ENCODE measurements around the gene ZYX. TPM values are rescaled to one million over a fixed set of nuclear protein-coding genes. Genes with fewer than 3 reads are reported as not detected.
A peak's percentile ranks its signal among the peaks of the same experiment; 100 is the strongest.

The ZYX gene
- total RNA-seq, 1 experiment from 2014 or later, result 237 TPM

DNA sequence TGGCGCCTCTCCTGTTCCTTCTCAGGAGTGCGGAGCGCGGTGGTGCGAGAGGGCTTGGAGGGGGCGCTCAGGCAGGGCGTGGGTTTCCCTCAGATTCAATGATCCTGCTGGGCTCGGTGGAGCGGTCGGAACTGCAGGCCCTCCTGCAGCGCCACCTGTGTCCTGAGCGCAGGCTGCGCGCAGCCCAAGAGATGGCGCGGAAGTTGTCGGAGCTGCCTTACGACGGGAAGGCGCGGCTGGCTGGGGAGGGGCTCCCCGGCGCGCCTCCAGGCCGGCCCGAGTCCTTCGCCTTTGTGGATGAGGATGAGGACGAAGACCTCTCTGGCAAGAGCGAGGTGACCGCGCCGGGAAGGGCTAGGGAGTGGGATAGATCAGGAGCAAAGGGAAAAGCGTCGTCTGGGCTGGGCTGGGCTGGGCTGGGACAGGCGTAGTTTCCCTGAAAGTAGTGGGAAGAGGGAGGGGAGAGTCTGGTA, 35.7 kb upstream of the ZYX start:
- TF ChIP-seq, protein P1, sequence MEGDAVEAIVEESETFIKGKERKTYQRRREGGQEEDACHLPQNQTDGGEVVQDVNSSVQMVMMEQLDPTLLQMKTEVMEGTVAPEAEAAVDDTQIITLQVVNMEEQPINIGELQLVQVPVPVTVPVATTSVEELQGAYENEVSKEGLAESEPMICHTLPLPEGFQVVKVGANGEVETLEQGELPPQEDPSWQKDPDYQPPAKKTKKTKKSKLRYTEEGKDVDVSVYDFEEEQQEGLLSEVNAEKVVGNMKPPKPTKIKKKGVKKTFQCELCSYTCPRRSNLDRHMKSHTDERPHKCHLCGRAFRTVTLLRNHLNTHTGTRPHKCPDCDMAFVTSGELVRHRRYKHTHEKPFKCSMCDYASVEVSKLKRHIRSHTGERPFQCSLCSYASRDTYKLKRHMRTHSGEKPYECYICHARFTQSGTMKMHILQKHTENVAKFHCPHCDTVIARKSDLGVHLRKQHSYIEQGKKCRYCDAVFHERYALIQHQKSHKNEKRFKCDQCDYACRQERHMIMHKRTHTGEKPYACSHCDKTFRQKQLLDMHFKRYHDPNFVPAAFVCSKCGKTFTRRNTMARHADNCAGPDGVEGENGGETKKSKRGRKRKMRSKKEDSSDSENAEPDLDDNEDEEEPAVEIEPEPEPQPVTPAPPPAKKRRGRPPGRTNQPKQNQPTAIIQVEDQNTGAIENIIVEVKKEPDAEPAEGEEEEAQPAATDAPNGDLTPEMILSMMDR (conservative IDR thresholded peaks at IDR 0.05), result peak; percentile 62
- Histone ChIP-seq H2BK120ac (ENCODE audit: low read depth, low read length, poor library complexity, severe bottlenecking) (no peak overlapping the region), H3K4me2 (ENCODE audit: insufficient read depth, insufficient read length, low read length) (peak overlapping the region; percentile 54), H2BK12ac (ENCODE audit: insufficient read length, low read depth, low read length) (no peak overlapping the region), H2BK15ac (ENCODE audit: low read depth, low read length) (no peak overlapping the region), H3K56ac (ENCODE audit: insufficient read length, low read depth, low read length) (no peak overlapping the region), H4K5ac (ENCODE audit: insufficient read length, low read depth, low read length) (no peak overlapping the region), H2BK5ac (ENCODE audit: insufficient read length, low read length) (no peak overlapping the region), H3K27me3 (ENCODE audit: insufficient read depth, low read length) (no peaks in the 10 kb centered on the region), H3K23me2 (ENCODE audit: insufficient read length, low read depth, low read length, poor library complexity, severe bottlenecking) (no peaks in the 10 kb centered on the region), H3K14ac (ENCODE audit: insufficient read depth, low read length) (peak overlapping the region; percentile 73), H4K91ac (ENCODE audit: insufficient read length, low read depth, low read length) (no peak overlapping the region), H3K4ac (ENCODE audit: low read depth, low read length) (no peak overlapping the region), H3K9me3 (ENCODE audit: control insufficient read depth, low read depth, low read length) (no peaks in the 10 kb centered on the region), H3K18ac (ENCODE audit: insufficient read length, low read depth, low read length) (peak overlapping the region; percentile 66), H2AFZ (ENCODE audit: low read length) (no peak overlapping the region), H3K4me1 (ENCODE audit: insufficient read depth, low read length) (no peaks in the 10 kb centered on the region; the same call in 1 of the 2 replicates), H3K23ac (ENCODE audit: insufficient read length, low read depth, low read length) (no peak overlapping the region), H4K8ac (replicated peaks; ENCODE audit: insufficient read length, low read depth, low read length) (no peak overlapping the region), H3T11ph (ENCODE audit: low read length) (no peak overlapping the region), H3K79me2 (ENCODE audit: insufficient read depth, low read length) (no peaks in the 10 kb centered on the region), H3K27ac (ENCODE audit: insufficient read length, low read depth, low read length) (no peak overlapping the region), H2AK5ac (ENCODE audit: insufficient read length, low read length) (no peak overlapping the region), H3K79me1 (ENCODE audit: insufficient read depth, low read depth, low read length, poor library complexity, severe bottlenecking) (no peaks in the 10 kb centered on the region), H3K9ac (ENCODE audit: extremely low read depth, insufficient read length, low read length) (no peak overlapping the region), H4K20me1 (ENCODE audit: control insufficient read depth, insufficient read depth, insufficient read length) (no peaks in the 10 kb centered on the region), H2BK20ac (ENCODE audit: low read depth, low read length, poor library complexity, severe bottlenecking) (no peak overlapping the region)
- no CpG with 5 or more reads among the region's 35 CpGs for WGBS (ENCODE audit: extremely low coverage, insufficient read length, low lambda C conversion rate)
- H3K9me3 Mint-ChIP-seq, result no peaks in the 10 kb centered on the region
- peak; percentile 92 for DNase-seq
- H3K36me3 Mint-ChIP-seq (ENCODE audit: insufficient read depth in 1 of 3, low read depth in 3 of 3), result no peaks in the 10 kb centered on the region; a peak in 1 of 7 replicates
- H3K27me3 Mint-ChIP-seq (ENCODE audit: low read depth), result peaks cover 30% of the 10 kb centered on the region
- H3K27ac Mint-ChIP-seq, result peak overlapping the region in 1 of 3 experiments; percentile 51; a peak in 2 of 7 replicates
- H3K4me3 Mint-ChIP-seq, result peak overlapping the region; percentile 55 to 76
- peaks cover 16 to 17% of the 10 kb centered on the region in 2 experiments for H3K4me1 Mint-ChIP-seq
